Progenitor cell of endocrine pancreas (in vitro differentiated cells): ENCODE results near the gene PTGES3. TPM values are rescaled to one million over a fixed set of nuclear protein-coding genes. Genes with fewer than 3 reads are reported as not detected.

Source experiments
- DNase-seq: peaks from one replicate; pipeline ENCODE4 v3.0.0; 2021; ENCODE audit warnings: low spot score; ENCODE audit not compliant: unreplicated experiment
- H3K27ac Mint-ChIP-seq: 2 replicates; pipeline ENCODE4 v1.8.0; 2021; ENCODE audit warnings: mild to moderate bottlenecking, moderate library complexity, mixed read lengths
- H3K27me3 Mint-ChIP-seq: 2 replicates; pipeline ENCODE4 v1.8.0; 2021; ENCODE audit warnings: mixed read lengths
- H3K36me3 Mint-ChIP-seq: 2 replicates; pipeline ENCODE4 v1.8.0; 2022; ENCODE audit warnings: mixed read lengths; ENCODE audit not compliant: insufficient read depth
- H3K4me1 Mint-ChIP-seq: 2 replicates; pipeline ENCODE4 v1.8.0; 2021; ENCODE audit warnings: low read depth, mixed read lengths
- H3K4me3 Mint-ChIP-seq: 2 replicates; pipeline ENCODE4 v1.8.0; 2021; ENCODE audit warnings: low read depth, mild to moderate bottlenecking, moderate library complexity, mixed read lengths
- H3K9me3 Mint-ChIP-seq: 2 replicates; pipeline ENCODE4 v1.8.0; 2021; ENCODE audit warnings: low read depth, mixed read lengths
- CTCF ChIP-seq: fragments of 200-600 bp; sonication (generic); IDR thresholded peaks from one replicate; pipeline ENCODE4 v1.5.0; 2021; ENCODE audit warnings: antibody characterized with exemption, mild to moderate bottlenecking; ENCODE audit not compliant: unreplicated experiment
- total RNA-seq: library from RNA; stranded (reverse); gene quantifications from 2 replicates; pipeline ENCODE4 v1.2.1, GENCODE V29; 2021

PTGES3 gene
- total RNA-seq, 1 donor from 2014 or later, result 234 TPM

GRCh38 chr12:56616244-56616643 is 71.8 kb downstream of the PTGES3 start:
- no peak overlapping the region for H3K4me3 Mint-ChIP-seq
- H3K27ac Mint-ChIP-seq, result no peak overlapping the region
- H3K36me3 Mint-ChIP-seq, result peaks cover 34% of the 10 kb centered on the region
- H3K9me3 Mint-ChIP-seq, result no peaks in the 10 kb centered on the region
- DNase-seq, result no peak
- TF ChIP-seq CTCF, result no peak
- no peaks in the 10 kb centered on the region for H3K4me1 Mint-ChIP-seq
- no peaks in the 10 kb centered on the region for H3K27me3 Mint-ChIP-seq

DNA sequence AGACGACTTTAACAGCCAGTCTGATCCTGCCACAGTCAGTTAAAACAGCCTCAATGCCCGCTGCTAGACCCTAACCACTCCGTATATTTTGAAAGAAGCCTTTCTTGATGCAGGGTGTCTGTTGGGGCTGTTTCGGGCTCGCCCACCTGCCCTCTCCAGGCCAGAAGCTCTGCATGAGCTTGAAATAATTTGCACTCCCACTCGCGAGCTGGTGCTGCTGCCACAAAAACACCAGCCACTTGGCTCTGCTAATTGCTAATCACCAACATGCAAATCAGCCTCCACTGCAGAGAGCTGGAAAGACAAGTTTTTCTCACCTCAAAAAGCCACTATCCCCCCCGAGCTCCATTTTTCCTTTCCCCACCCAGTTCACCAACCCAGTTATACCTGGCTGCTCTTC is 73.5 kb downstream of the PTGES3 start:
- no peak overlapping the region for H3K27ac Mint-ChIP-seq
- no peak for TF ChIP-seq CTCF
- DNase-seq, result no peak
- no peak overlapping the region for H3K4me3 Mint-ChIP-seq
- no peaks in the 10 kb centered on the region for H3K27me3 Mint-ChIP-seq
- peaks cover 37% of the 10 kb centered on the region for H3K36me3 Mint-ChIP-seq
- no peaks in the 10 kb centered on the region for H3K9me3 Mint-ChIP-seq
- H3K4me1 Mint-ChIP-seq, result no peaks in the 10 kb centered on the region

Other genes starting within 250 kb of the PTGES3 start
- gene TIMELESS, start 238.9 kb downstream of the PTGES3 start, total RNA-seq, result 58.0 and 65.5 TPM in 2 replicates
- gene MIP, start 233.6 kb downstream of the PTGES3 start, total RNA-seq, result not detected in 2 replicates
- gene SPRYD4, start 219.7 kb downstream of the PTGES3 start, total RNA-seq, result 4.6 TPM in 2 replicates
- 3.1 and 3.8 TPM in 2 replicates for gene GLS2, start 200.1 kb downstream of the PTGES3 start, total RNA-seq
- 54.1 and 65.9 TPM in 2 replicates for gene RBMS2, start 166.5 kb downstream of the PTGES3 start, total RNA-seq
- 128 and 131 TPM in 2 replicates for gene BAZ2A, start 58.0 kb downstream of the PTGES3 start, total RNA-seq
- 528 and 541 TPM in 2 replicates for gene ATP5F1B, start 42.3 kb downstream of the PTGES3 start, total RNA-seq
- gene NACA, start 37.0 kb upstream of the PTGES3 start, total RNA-seq, result 811 and 841 TPM in 2 replicates
- 21.2 and 26.6 TPM in 2 replicates for gene PRIM1, start 64.0 kb upstream of the PTGES3 start, total RNA-seq
- 0.60 and 0.71 TPM in 2 replicates for gene HSD17B6, start 75.0 kb upstream of the PTGES3 start, total RNA-seq
- gene SDR9C7, start 246.1 kb upstream of the PTGES3 start, total RNA-seq, result not detected in 2 replicates